Iris pigment epithelial cell (primary cell): ENCODE measurements around the gene CD19.
"Not testable (repeated sequence)": the region's sequence is repeated elsewhere in the genome, so short reads cannot be mapped to it uniquely, and the experiment has no call there.

Experiments
- DNase-seq: peaks from one replicate; pipeline ENCODE4 v3.0.0-alpha.2; 2011; ENCODE audit warnings: low read depth

The CD19 gene

GRCh38 chr16:28936784-28937155 is 5.0 kb downstream of the CD19 start:
- DNase-seq = no peak

GRCh38 chr16:28937222-28937876 is 5.6 kb downstream of the CD19 start:
- no peak for DNase-seq

GRCh38 chr16:28938721-28939120 is 7.0 kb downstream of the CD19 start:
- DNase-seq = no peak

GRCh38 chr16:28939825-28940224 is 8.1 kb downstream of the CD19 start:
- not testable (repeated sequence) for DNase-seq

GRCh38 chr16:28943281-28943680 is 11.5 kb downstream of the CD19 start:
- no peak for DNase-seq

- DNase-seq = no peak
These were observed 14.9 kb downstream of the CD19 start for GRCh38 chr16:28946681-28947080.

- peak; percentile 100 for DNase-seq
These were observed 19.1 kb downstream of the CD19 start, which contains the start of gene NFATC2IP for GRCh38 chr16:28950648-28951409. Gene NFATC2IP (plus strand): TSS chr16:28950937. CDS start chr16:28951012, 75 bp downstream.

GRCh38 chr16:28951410-28951943 is 19.7 kb downstream of the CD19 start:
- no peak for DNase-seq

- no peak for DNase-seq
These were observed 26.4 kb downstream of the CD19 start for GRCh38 chr16:28958216-28958615.

- no peak for DNase-seq
These were observed 27.1 kb downstream of the CD19 start for GRCh38 chr16:28958836-28959235.

GRCh38 chr16:28964072-28964471 is 32.3 kb downstream of the CD19 start:
- no peak for DNase-seq

GRCh38 chr16:28964496-28964895 is 32.7 kb downstream of the CD19 start:
- no peak for DNase-seq

GRCh38 chr16:28967156-28967555 is 35.4 kb downstream of the CD19 start:
- DNase-seq = no peak

- not testable (repeated sequence) for DNase-seq
These were observed 37.9 kb downstream of the CD19 start for GRCh38 chr16:28969696-28970095.

GRCh38 chr16:28974007-28974436 is 42.3 kb downstream of the CD19 start:
- peak; percentile 57 for DNase-seq

- DNase-seq = peak; percentile 98
These were observed 42.8 kb downstream of the CD19 start, which contains the start of gene SPNS1 for GRCh38 chr16:28974437-28975157. Gene SPNS1 (plus strand): TSS chr16:28974778. CDS start chr16:28975152, 374 bp downstream.

- no peak for DNase-seq
These were observed 43.4 kb downstream of the CD19 start for GRCh38 chr16:28975158-28975599.

- DNase-seq = no peak
These were observed 46.2 kb downstream of the CD19 start for GRCh38 chr16:28977703-28978662.

GRCh38 chr16:28980330-28980729 is 48.6 kb downstream of the CD19 start:
- not testable (repeated sequence) for DNase-seq

- DNase-seq = no peak
These were observed 49.2 kb downstream of the CD19 start for GRCh38 chr16:28980929-28981328.

GRCh38 chr16:28981517-28981916 is 49.7 kb downstream of the CD19 start:
- DNase-seq = no peak
